ENCODE data around the gene RETN.

DNA sequence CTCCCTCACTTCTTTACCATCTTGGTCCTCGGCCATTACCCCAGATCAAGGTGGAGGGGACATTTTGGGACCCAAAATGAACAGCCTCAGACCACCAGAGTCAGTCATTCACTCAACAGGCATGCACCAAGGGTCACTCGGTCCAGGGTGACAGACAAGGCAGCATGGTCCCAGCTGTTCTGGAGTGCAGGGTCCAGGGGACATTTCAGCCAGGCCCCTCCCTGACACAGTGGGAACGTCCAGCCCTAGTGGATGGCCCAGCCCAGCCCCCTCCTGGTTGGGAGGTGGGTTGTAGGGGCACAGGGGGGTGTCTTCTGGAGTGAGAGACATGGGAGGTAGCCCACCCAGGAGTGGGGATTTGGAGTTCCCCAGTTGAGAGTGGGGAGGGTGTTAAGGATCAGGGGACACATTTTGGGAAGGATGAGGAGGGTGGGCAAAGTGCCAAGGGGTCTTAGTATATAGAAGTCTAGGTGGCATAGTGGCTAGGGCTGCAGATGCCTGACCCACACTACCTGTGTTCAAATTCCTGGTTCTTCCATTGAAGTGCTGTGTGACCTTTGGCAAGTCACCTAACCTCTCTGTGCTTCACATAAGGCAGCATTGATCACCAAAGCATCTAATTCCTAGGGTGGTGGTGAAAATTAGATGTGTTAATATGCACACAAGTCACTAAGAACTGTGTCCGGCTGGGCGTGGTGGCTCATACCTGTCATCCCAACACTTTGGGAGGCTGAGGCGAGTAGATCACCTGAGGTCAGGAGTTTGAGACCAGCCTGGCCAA, 35.6 kb downstream of the RETN start:
- TF ChIP-seq, protein P1, sequence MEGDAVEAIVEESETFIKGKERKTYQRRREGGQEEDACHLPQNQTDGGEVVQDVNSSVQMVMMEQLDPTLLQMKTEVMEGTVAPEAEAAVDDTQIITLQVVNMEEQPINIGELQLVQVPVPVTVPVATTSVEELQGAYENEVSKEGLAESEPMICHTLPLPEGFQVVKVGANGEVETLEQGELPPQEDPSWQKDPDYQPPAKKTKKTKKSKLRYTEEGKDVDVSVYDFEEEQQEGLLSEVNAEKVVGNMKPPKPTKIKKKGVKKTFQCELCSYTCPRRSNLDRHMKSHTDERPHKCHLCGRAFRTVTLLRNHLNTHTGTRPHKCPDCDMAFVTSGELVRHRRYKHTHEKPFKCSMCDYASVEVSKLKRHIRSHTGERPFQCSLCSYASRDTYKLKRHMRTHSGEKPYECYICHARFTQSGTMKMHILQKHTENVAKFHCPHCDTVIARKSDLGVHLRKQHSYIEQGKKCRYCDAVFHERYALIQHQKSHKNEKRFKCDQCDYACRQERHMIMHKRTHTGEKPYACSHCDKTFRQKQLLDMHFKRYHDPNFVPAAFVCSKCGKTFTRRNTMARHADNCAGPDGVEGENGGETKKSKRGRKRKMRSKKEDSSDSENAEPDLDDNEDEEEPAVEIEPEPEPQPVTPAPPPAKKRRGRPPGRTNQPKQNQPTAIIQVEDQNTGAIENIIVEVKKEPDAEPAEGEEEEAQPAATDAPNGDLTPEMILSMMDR (IDR thresholded peaks at IDR 0.05): no peak
- TF ChIP-seq POLR2A (IDR thresholded peaks at IDR 0.05): no peak
